RWPE1 (cell line): ENCODE measurements around the gene LZTS2.

Experiments
- CTCF ChIA-PET: fragments of 350-600 bp; sonication (Branson Sonifier 250); formaldehyde crosslinking; extraction: SDS; loops from one replicate; lab custom pipeline; 2021; lab: Yijun Ruan, JAX
- POLR2A ChIA-PET: fragments of 400-600 bp; formaldehyde crosslinking; extraction: SDS; loops from one replicate; lab custom pipeline; 2020; ENCODE audit warnings: antibody characterized with exemption; ENCODE audit not compliant: low non-redundant PET; lab: Yijun Ruan, JAX
- DNase-seq: peaks from one replicate; pipeline ENCODE4 v3.0.0; 2012; ENCODE audit warnings: low spot score
- H3K27ac ChIP-seq: fragments of 450-650 bp; 2 replicates; pipeline ENCODE4 v1.5.1; 2017
- TF ChIP-seq, protein P1 (sequence below): fragments of 450-650 bp; conservative IDR thresholded peaks from 2 replicates; pipeline ENCODE4 v1.5.1; 2017; ENCODE audit warnings: low read depth, mild to moderate bottlenecking

The LZTS2 gene

DNA sequence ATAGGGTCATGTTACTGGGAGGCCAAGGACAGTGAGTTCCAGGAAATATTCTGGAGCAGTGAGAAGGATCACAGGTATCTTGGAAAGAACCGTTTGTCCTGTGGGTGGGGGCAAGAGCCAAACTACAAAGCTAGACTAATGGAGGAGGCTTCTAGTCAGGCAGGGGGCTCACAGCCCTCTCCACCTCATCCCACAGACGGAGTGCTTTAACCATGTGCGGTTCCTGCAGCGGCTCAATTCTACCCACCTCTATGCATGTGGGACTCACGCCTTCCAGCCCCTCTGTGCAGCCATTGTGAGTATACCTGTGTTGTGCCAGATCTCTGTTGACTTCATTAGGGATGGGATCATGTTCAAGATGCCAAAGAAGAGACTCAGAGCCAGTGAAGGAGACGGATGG lies 22.2 kb upstream of the LZTS2 start:
- no peak for DNase-seq
- CTCF ChIA-PET, result no interaction called here
- TF ChIP-seq, protein P1, sequence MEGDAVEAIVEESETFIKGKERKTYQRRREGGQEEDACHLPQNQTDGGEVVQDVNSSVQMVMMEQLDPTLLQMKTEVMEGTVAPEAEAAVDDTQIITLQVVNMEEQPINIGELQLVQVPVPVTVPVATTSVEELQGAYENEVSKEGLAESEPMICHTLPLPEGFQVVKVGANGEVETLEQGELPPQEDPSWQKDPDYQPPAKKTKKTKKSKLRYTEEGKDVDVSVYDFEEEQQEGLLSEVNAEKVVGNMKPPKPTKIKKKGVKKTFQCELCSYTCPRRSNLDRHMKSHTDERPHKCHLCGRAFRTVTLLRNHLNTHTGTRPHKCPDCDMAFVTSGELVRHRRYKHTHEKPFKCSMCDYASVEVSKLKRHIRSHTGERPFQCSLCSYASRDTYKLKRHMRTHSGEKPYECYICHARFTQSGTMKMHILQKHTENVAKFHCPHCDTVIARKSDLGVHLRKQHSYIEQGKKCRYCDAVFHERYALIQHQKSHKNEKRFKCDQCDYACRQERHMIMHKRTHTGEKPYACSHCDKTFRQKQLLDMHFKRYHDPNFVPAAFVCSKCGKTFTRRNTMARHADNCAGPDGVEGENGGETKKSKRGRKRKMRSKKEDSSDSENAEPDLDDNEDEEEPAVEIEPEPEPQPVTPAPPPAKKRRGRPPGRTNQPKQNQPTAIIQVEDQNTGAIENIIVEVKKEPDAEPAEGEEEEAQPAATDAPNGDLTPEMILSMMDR, result no peak
- H3K27ac ChIP-seq, result no peak overlapping the region
- POLR2A ChIA-PET, result no interaction called here

DNA sequence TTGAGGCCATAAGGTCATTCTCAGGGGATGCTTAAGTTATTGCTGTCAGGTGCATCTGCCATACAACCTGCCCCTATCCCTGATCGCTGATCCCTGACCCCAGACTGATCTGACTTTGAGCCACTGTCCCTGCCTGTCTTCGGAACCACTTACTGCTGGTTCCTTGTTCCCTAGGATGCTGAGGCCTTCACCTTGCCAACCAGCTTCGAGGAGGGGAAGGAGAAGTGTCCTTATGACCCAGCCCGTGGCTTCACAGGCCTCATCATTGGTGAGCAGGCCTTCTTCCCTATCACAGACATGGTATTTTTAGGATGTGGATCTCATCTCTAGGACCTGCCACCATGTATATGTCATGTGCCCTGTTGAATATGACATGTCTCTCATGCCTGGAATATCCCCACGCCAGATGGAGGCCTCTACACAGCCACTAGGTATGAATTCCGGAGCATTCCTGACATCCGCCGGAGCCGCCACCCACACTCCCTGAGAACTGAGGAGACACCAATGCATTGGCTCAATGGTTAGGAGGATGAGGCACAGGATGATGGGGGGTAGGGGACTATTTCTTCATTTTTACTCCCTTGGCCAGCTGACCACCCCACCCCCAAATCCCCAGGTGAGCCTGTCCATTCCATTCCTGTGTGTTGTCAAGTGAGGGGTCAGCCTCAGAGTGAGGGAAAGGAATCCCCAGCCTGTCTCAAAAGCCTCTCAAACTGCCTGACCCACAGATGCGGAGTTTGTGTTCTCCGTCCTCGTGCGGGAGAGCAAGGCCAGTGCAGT lies 21.3 kb upstream of the LZTS2 start:
- POLR2A ChIA-PET, result no interaction called here
- no peak for DNase-seq
- H3K27ac ChIP-seq, result no peak overlapping the region
- TF ChIP-seq, protein P1, result no peak
- CTCF ChIA-PET, result no interaction called here

DNA sequence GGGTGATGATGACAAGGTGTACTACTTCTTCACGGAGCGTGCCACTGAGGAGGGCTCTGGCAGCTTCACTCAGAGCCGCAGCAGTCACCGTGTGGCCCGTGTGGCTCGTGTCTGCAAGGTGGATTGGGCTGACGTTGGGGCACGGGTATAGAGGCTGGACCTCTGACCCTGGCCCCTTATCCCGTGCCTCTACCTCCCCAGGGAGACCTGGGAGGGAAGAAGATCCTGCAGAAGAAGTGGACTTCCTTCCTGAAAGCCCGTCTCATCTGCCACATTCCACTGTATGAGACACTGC lies 20.8 kb upstream of the LZTS2 start:
- ChIA-PET POLR2A (no interaction called here), CTCF (no interaction called here)
- TF ChIP-seq, protein P1, result no peak
- DNase-seq, result no peak
- no peak overlapping the region for H3K27ac ChIP-seq

DNA sequence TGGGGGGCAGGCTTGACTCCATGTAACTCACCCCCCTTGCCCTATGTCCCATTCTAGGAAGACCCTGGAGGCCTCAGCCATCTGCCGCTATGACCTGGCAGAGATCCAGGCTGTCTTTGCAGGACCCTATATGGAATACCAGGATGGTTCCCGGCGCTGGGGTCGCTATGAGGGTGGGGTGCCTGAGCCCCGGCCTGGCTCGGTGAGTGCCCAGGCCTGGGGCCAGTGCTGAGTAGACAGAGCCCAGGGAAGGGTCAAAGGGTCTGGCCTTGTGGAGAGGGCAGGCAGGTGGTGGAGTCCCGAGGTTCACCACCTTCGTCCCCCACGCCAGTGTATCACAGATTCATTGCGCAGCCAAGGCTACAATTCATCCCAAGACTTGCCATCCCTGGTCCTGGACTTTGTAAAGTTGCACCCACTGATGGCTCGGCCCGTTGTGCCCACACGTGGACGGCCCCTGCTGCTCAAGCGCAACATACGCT lies 19.8 kb upstream of the LZTS2 start:
- POLR2A ChIA-PET, result no interaction called here
- TF ChIP-seq, protein P1, result no peak
- CTCF ChIA-PET, result no interaction called here
- no peak for DNase-seq
- H3K27ac ChIP-seq, result no peak overlapping the region

DNA sequence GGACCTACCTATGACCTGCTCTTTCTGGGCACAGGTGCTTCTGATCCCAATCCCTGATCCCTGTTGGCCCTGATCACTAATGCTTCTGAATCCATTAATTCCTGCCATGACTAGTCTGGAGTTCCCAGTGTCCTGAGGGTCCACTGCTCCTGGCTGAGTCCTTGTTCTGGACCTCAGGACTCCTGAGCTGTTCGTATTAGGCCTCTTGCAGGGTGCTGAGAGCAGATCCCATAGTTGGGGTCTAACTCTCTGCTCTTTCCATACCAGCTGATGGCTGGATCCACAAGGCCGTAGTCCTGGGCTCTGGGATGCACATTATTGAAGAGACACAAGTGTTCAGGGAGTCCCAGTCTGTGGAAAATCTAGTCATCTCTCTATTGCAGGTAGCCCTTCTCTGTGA lies 19.3 kb upstream of the LZTS2 start:
- no peak for DNase-seq
- no peak overlapping the region for H3K27ac ChIP-seq
- ChIA-PET CTCF (interaction anchor here (1.4 kb wide), 1 partner anchor 34 kb away, joined by 4 read pairs; no protein-coding TSS in a partner anchor), POLR2A (no interaction called here)
- TF ChIP-seq, protein P1, result no peak

DNA sequence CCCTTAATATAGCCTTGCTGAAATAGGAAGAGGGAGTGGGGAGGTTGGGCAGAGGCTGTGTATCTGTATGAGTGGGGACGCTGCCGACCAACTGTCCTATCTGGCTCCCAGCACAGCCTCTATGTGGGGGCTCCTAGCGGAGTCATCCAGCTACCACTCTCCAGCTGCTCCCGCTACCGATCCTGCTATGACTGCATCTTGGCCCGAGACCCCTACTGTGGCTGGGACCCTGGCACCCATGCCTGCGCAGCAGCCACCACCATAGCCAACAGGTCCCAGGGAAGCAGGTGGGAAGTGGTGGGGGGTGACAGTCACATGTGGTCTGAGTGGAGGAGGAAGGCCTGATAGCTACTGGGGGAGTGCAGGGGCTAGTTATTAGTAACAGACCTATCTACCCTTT lies 18.9 kb upstream of the LZTS2 start:
- H3K27ac ChIP-seq, result no peak overlapping the region
- CTCF ChIA-PET, result interaction anchor here (1.4 kb wide), 1 partner anchor 34 kb away, joined by 4 read pairs; no protein-coding TSS in a partner anchor
- TF ChIP-seq, protein P1, result no peak
- POLR2A ChIA-PET, result no interaction called here
- no peak for DNase-seq
